Naive thymus-derived CD4-positive, alpha-beta T cell (primary cell): ENCODE measurements around the gene LHX5. TPM values are rescaled to one million over a fixed set of nuclear protein-coding genes. Genes with fewer than 3 reads are reported as not detected.

Experiments used
- ATAC-seq: fragments of 150-1000 bp; cut with Tn5 transposase; 2 replicates; pipeline ENCODE4 v1.10.0; 2021; ENCODE audit warnings: mild to moderate bottlenecking, moderate library complexity
- CTCF ChIA-PET: fragments of 350-600 bp; sonication (Branson Sonifier 250); formaldehyde crosslinking; loops from one replicate; lab custom pipeline; 2021; ENCODE audit warnings: antibody characterized with exemption; lab: Charles Lee
- POLR2A ChIA-PET: fragments of 350-600 bp; sonication (Branson Sonifier 250); formaldehyde crosslinking; loops from one replicate; lab custom pipeline; 2021; ENCODE audit warnings: antibody characterized with exemption, inconsistent platforms; lab: Charles Lee
- DNase-seq, 9 donors: peaks; one replicate each; pipeline versions ENCODE4 v3.0.0 to v3.0.0-alpha.2; 2020 to 2022; ENCODE audit warnings: mixed read lengths in 1 of 9
- H3K27ac ChIP-seq: one replicate; pipeline ENCODE4 v1.7.0; 2013; ENCODE audit warnings: mild to moderate bottlenecking, low read depth, low read length, moderate library complexity
- H3K27me3 ChIP-seq, 2 donors: one replicate each; pipeline ENCODE4 v1.7.0; 2013; ENCODE audit warnings: low read length in 2 of 2, mild to moderate bottlenecking in 2 of 2, moderate library complexity in 2 of 2; ENCODE audit not compliant: control insufficient read depth in 2 of 2, insufficient read depth in 2 of 2
- H3K36me3 ChIP-seq, 3 experiments: 1 replicate in 2 of 3; 2 replicates in 1 of 3; pipeline ENCODE4 v1.7.0; 2013; ENCODE audit warnings: low read length in 3 of 3, mild to moderate bottlenecking in 3 of 3, moderate library complexity in 1 of 3; ENCODE audit not compliant: insufficient read depth in 3 of 3, control insufficient read depth in 2 of 3
- H3K4me1 ChIP-seq, 2 donors: one replicate each; pipeline ENCODE4 v1.7.0; 2013; ENCODE audit warnings: low read length in 2 of 2, mild to moderate bottlenecking in 2 of 2, moderate library complexity in 1 of 2; ENCODE audit not compliant: control insufficient read depth in 2 of 2, insufficient read depth in 2 of 2
- H3K4me3 ChIP-seq: 2 replicates; pipeline ENCODE4 v1.7.0; 2013; ENCODE audit warnings: mild to moderate bottlenecking, low read length
- H3K9me3 ChIP-seq, 3 experiments: 1 replicate in 2 of 3; 2 replicates in 1 of 3; pipeline ENCODE4 v1.7.0; 2013; ENCODE audit warnings: low read length in 3 of 3; ENCODE audit not compliant: control insufficient read depth in 2 of 3
- H3K27ac Mint-ChIP-seq, 9 donors: one replicate each; pipeline ENCODE4 v1.8.0; 2020 to 2022; ENCODE audit warnings: mixed read lengths in 9 of 9, mild to moderate bottlenecking in 8 of 9, moderate library complexity in 5 of 9, inconsistent platforms in 2 of 9
- H3K27me3 Mint-ChIP-seq, 5 donors: one replicate each; pipeline ENCODE4 v1.8.0; 2021 to 2022; ENCODE audit warnings: mixed read lengths in 5 of 5, mild to moderate bottlenecking in 1 of 5
- H3K36me3 Mint-ChIP-seq, 5 donors: one replicate each; pipeline ENCODE4 v1.8.0; 2020 to 2022; ENCODE audit warnings: mixed read lengths in 5 of 5, mild to moderate bottlenecking in 3 of 5, inconsistent platforms in 1 of 5
- H3K4me1 Mint-ChIP-seq, 7 donors: one replicate each; pipeline ENCODE4 v1.8.0; 2020 to 2022; ENCODE audit warnings: mixed read lengths in 7 of 7, mild to moderate bottlenecking in 3 of 7, inconsistent platforms in 1 of 7
- H3K4me3 Mint-ChIP-seq, 10 donors: one replicate each; pipeline ENCODE4 v1.8.0; 2020 to 2022; ENCODE audit warnings: mild to moderate bottlenecking in 10 of 10, mixed read lengths in 10 of 10, moderate library complexity in 6 of 10, inconsistent platforms in 2 of 10
- H3K9me3 Mint-ChIP-seq, 11 donors: one replicate each; pipeline ENCODE4 v1.8.0; 2020 to 2022; ENCODE audit warnings: mixed read lengths in 11 of 11, mild to moderate bottlenecking in 4 of 11, inconsistent platforms in 1 of 11, moderate library complexity in 1 of 11
- intact Hi-C, 2 donors: fragments of 100-400 bp; cut with micrococcal nuclease; formaldehyde crosslinking; loops; one replicate each; pipeline ENCODE4 v1.15.1; 2023
- polyA plus RNA-seq, 2 donors: library from polyadenylated mRNA; unstranded; fragments of 300-500 nt; fragmentation: Illumina TruSeq; gene quantifications; one replicate each; pipeline ENCODE4 v1.2.3, GENCODE V29; 2021
- total RNA-seq, 6 experiments: library from RNA in 5 of 6; stranded (reverse) in 5 of 6; gene quantifications; 1 replicate in 5 of 6; 2 replicates in 1 of 6; pipeline ENCODE4 v1.2.3 and lab custom pipeline; 2021 to 2026

Gene LHX5
- total and polyA plus RNA-seq, 7 experiments from 2014 or later: not detected

- H3K27me3 Mint-ChIP-seq: peaks cover 12 to 81% (median 59%) of the 10 kb centered on the region in 5 donors
- no peak overlapping the region for H3K4me3 Mint-ChIP-seq
- no peak overlapping the region for H3K27ac Mint-ChIP-seq
Measured at GRCh38 chr12:113488322-113488721, 16.7 kb upstream of the LHX5 start.

GRCh38 chr12:113486722-113487121 is 15.1 kb upstream of the LHX5 start:
- ChIA-PET CTCF (no interaction called here), POLR2A (no interaction called here)
- no peak overlapping the region for H3K27ac Mint-ChIP-seq
- Histone ChIP-seq H3K9me3 (no peaks in the 10 kb centered on the region), H3K27me3 (no peaks in the 10 kb centered on the region), H3K4me3 (no peak overlapping the region), H3K36me3 (no peaks in the 10 kb centered on the region), H3K27ac (no peak overlapping the region), H3K4me1 (no peaks in the 10 kb centered on the region)
- H3K36me3 Mint-ChIP-seq: peaks cover 0 to 12% (median 4%) of the 10 kb centered on the region in 5 donors
- H3K4me3 Mint-ChIP-seq: no peak overlapping the region
- H3K9me3 Mint-ChIP-seq: peaks cover 0 to 24% (median 12%) of the 10 kb centered on the region in 11 donors
- H3K4me1 Mint-ChIP-seq: no peaks in the 10 kb centered on the region
- DNase-seq (no peak), ATAC-seq (no peak)
- intact Hi-C loops: no loop called here
- H3K27me3 Mint-ChIP-seq: peaks cover 22 to 86% (median 66%) of the 10 kb centered on the region in 5 donors

More at GRCh38 chr12:113488322-113488721, 16.7 kb upstream of the LHX5 start:
- intact Hi-C loops: no loop called here
- Histone ChIP-seq H3K27me3 (no peaks in the 10 kb centered on the region), H3K4me1 (no peaks in the 10 kb centered on the region), H3K36me3 (no peaks in the 10 kb centered on the region), H3K9me3 (no peaks in the 10 kb centered on the region), H3K27ac (no peak overlapping the region), H3K4me3 (no peak overlapping the region)
- Mint-ChIP-seq H3K4me1 (no peaks in the 10 kb centered on the region), H3K36me3 (peaks cover 0 to 11% (median 4%) of the 10 kb centered on the region in 5 donors), H3K9me3 (peaks cover 0 to 24% (median 8%) of the 10 kb centered on the region in 11 donors)
- CTCF ChIA-PET: no interaction called here
- ATAC-seq (no peak), DNase-seq (no peak)
- POLR2A ChIA-PET: no interaction called here

- H3K27me3 ChIP-seq: peaks cover 0 to 8% of the 10 kb centered on the region in 2 donors
- no peak for DNase-seq
- no peaks in the 10 kb centered on the region for H3K9me3 ChIP-seq
- H3K4me3 ChIP-seq: no peak overlapping the region
- H3K36me3 ChIP-seq: no peaks in the 10 kb centered on the region
- H3K4me3 Mint-ChIP-seq: no peak overlapping the region
- H3K27ac ChIP-seq: no peak overlapping the region
- H3K4me1 Mint-ChIP-seq: peaks cover 0 to 2% (median under 1%) of the 10 kb centered on the region in 7 donors
- ChIA-PET CTCF (no interaction called here), POLR2A (no interaction called here)
- no peak overlapping the region for H3K27ac Mint-ChIP-seq
- no peak for ATAC-seq
- peaks cover 0 to 21% (median 9%) of the 10 kb centered on the region in 11 donors for H3K9me3 Mint-ChIP-seq
- peaks cover 34 to 88% (median 72%) of the 10 kb centered on the region in 5 donors for H3K27me3 Mint-ChIP-seq
- intact Hi-C loops: no loop called here
- H3K36me3 Mint-ChIP-seq: peaks cover 0 to 10% (median 4%) of the 10 kb centered on the region in 5 donors
- no peaks in the 10 kb centered on the region for H3K4me1 ChIP-seq
Measured at GRCh38 chr12:113485330-113485729, 13.7 kb upstream of the LHX5 start.

- Histone ChIP-seq H3K36me3 (no peaks in the 10 kb centered on the region), H3K27me3 (peaks cover 0 to 14% of the 10 kb centered on the region in 2 donors), H3K27ac (no peak overlapping the region), H3K4me3 (no peak overlapping the region), H3K4me1 (no peaks in the 10 kb centered on the region), H3K9me3 (no peaks in the 10 kb centered on the region)
- no peak overlapping the region for H3K27ac Mint-ChIP-seq
- ChIA-PET POLR2A (no interaction called here), CTCF (no interaction called here)
- peaks cover 5 to 11% (median 10%) of the 10 kb centered on the region in 7 donors for H3K4me1 Mint-ChIP-seq
- no peak for DNase-seq
- no peak for ATAC-seq
- H3K27me3 Mint-ChIP-seq: peaks cover 62 to 88% (median 77%) of the 10 kb centered on the region in 5 donors
- H3K4me3 Mint-ChIP-seq: no peak overlapping the region
- H3K36me3 Mint-ChIP-seq: peaks cover 0 to 9% (median 2%) of the 10 kb centered on the region in 5 donors
- intact Hi-C loops: no loop called here
- peaks cover 3 to 33% (median 11%) of the 10 kb centered on the region in 11 donors for H3K9me3 Mint-ChIP-seq
Measured at GRCh38 chr12:113482334-113482733, 10.7 kb upstream of the LHX5 start.

GRCh38 chr12:113480336-113480971 is 8.8 kb upstream of the LHX5 start:
- peaks cover 68 to 86% (median 75%) of the 10 kb centered on the region in 5 donors for H3K27me3 Mint-ChIP-seq
- CTCF ChIA-PET: no interaction called here
- peak overlapping the region in 1 of 9 donors; percentile 84 for H3K27ac Mint-ChIP-seq
- intact Hi-C loops: loop anchor here in 1 of 2 donors (2.0 kb wide), 1 partner anchor 16 kb away; no protein-coding TSS in a partner anchor
- ATAC-seq (no peak), DNase-seq (no peak)
- peaks cover 5 to 11% (median 10%) of the 10 kb centered on the region in 7 donors for H3K4me1 Mint-ChIP-seq
- H3K36me3 Mint-ChIP-seq: peaks cover 0 to 9% (median 2%) of the 10 kb centered on the region in 5 donors
- Histone ChIP-seq H3K4me3 (no peak overlapping the region), H3K27ac (no peak overlapping the region), H3K4me1 (no peaks in the 10 kb centered on the region), H3K36me3 (no peaks in the 10 kb centered on the region), H3K27me3 (peaks cover 0 to 14% of the 10 kb centered on the region in 2 donors), H3K9me3 (no peaks in the 10 kb centered on the region)
- peak overlapping the region in 3 of 10 donors; percentile 16 to 39 (median 24) for H3K4me3 Mint-ChIP-seq
- peaks cover 3 to 33% (median 11%) of the 10 kb centered on the region in 11 donors for H3K9me3 Mint-ChIP-seq
- POLR2A ChIA-PET: no interaction called here

- DNase-seq (peak in 7 of 9 donors; percentile 16 to 58 (median 34)), ATAC-seq (no peak)
- H3K9me3 Mint-ChIP-seq: peaks cover 3 to 33% (median 11%) of the 10 kb centered on the region in 11 donors
- H3K4me3 ChIP-seq: no peak overlapping the region
- CTCF ChIA-PET: no interaction called here
- no peaks in the 10 kb centered on the region for H3K4me1 ChIP-seq
- intact Hi-C loops: loop anchor here in 1 of 2 donors (2.0 kb wide), 1 partner anchor 15 kb away; no protein-coding TSS in a partner anchor
- H3K9me3 ChIP-seq: no peaks in the 10 kb centered on the region
- POLR2A ChIA-PET: no interaction called here
- H3K27me3 Mint-ChIP-seq: peaks cover 74 to 89% (median 82%) of the 10 kb centered on the region in 5 donors
- H3K27ac Mint-ChIP-seq: peak overlapping the region in 2 of 9 donors; percentile 43 to 89
- peak overlapping the region in 7 of 10 donors; percentile 16 to 51 (median 25) for H3K4me3 Mint-ChIP-seq
- H3K36me3 Mint-ChIP-seq: peaks cover 0 to 9% (median 2%) of the 10 kb centered on the region in 5 donors
- H3K36me3 ChIP-seq: no peaks in the 10 kb centered on the region
- H3K4me1 Mint-ChIP-seq: peaks cover 5 to 17% (median 12%) of the 10 kb centered on the region in 7 donors
- H3K27me3 ChIP-seq: peaks cover 0 to 14% of the 10 kb centered on the region in 2 donors
- H3K27ac ChIP-seq: no peak overlapping the region
Measured at GRCh38 chr12:113479590-113480335, 8.1 kb upstream of the LHX5 start.
